ENCODE results near the gene ULK1. TPM values are rescaled to one million over a fixed set of nuclear protein-coding genes. Genes with fewer than 3 reads are reported as not detected.

ULK1 gene
- polyA plus RNA-seq, 1 donor (not counting 4 experiments of a cell fraction or from before 2014, with no cell fraction given), result 2.3 TPM

DNA sequence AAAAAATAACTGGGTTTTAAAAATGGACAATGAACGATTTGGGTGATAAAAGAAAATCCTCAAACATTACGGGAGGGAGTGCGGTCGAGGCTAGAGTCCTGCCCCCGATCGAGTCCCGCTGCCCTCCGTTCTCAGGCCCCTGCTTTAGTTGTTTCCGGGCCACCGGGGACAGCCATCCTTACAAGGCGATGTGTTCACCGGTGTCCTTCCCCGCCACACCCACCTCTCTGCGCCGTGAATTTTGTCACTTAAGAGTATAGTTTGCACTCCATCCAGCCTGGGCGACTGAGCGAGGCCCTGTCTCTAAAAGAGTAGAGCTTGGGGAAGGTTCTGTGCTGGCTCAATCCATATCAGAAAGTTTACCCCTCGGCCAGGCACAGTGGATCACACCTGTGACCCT is 2.9 kb downstream of the ULK1 start:
- no peak overlapping the region for H3K4me3 ChIP-seq (ENCODE audit: control insufficient read depth in 2 of 3, extremely low read depth in 1 of 3, insufficient read depth in 2 of 3, low read depth in 1 of 3, low read length in 3 of 3)
- no peaks in the 10 kb centered on the region for H3K36me3 ChIP-seq (ENCODE audit: control insufficient read depth in 2 of 2, extremely low read depth in 1 of 2, insufficient read depth in 2 of 2, low read length in 2 of 2)
- H3K27ac ChIP-seq (ENCODE audit: control insufficient read depth, insufficient read depth, low read length), result no peak overlapping the region
- H3K9me3 ChIP-seq (ENCODE audit: control insufficient read depth, low read depth, low read length), result no peaks in the 10 kb centered on the region
- H3K4me1 ChIP-seq (ENCODE audit: control insufficient read depth, extremely low read depth, insufficient read depth, low read length), result peaks cover 19% of the 10 kb centered on the region
- no peak overlapping the region for H3K4me2 ChIP-seq (ENCODE audit: control insufficient read depth, extremely low read depth, insufficient read depth, low read depth, low read length)
- FAIRE-seq (no peak), DNase-seq (ENCODE audit: low read depth, low spot score) (no peak)
- no peak overlapping the region for H3K9ac ChIP-seq (ENCODE audit: control insufficient read depth, extremely low read depth, insufficient read depth, low read length)
- peaks cover 3% of the 10 kb centered on the region for H4K20me1 ChIP-seq (ENCODE audit: control insufficient read depth, extremely low read depth, insufficient read depth, low read length)
- no peaks in the 10 kb centered on the region for H3K79me2 ChIP-seq (ENCODE audit: control insufficient read depth, insufficient read depth, low read length)
- H3K27me3 ChIP-seq (ENCODE audit: control insufficient read depth, extremely low read depth, insufficient read depth, low read length), result no peaks in the 10 kb centered on the region
- TF ChIP-seq EZH2 (IDR thresholded peaks at IDR 0.05; ENCODE audit: low read length), result no peak
- TF ChIP-seq, protein P1, sequence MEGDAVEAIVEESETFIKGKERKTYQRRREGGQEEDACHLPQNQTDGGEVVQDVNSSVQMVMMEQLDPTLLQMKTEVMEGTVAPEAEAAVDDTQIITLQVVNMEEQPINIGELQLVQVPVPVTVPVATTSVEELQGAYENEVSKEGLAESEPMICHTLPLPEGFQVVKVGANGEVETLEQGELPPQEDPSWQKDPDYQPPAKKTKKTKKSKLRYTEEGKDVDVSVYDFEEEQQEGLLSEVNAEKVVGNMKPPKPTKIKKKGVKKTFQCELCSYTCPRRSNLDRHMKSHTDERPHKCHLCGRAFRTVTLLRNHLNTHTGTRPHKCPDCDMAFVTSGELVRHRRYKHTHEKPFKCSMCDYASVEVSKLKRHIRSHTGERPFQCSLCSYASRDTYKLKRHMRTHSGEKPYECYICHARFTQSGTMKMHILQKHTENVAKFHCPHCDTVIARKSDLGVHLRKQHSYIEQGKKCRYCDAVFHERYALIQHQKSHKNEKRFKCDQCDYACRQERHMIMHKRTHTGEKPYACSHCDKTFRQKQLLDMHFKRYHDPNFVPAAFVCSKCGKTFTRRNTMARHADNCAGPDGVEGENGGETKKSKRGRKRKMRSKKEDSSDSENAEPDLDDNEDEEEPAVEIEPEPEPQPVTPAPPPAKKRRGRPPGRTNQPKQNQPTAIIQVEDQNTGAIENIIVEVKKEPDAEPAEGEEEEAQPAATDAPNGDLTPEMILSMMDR (optimal IDR thresholded peaks at IDR 0.05 in 1 of 3, IDR thresholded peaks at IDR 0.05 in 1 of 3, conservative IDR thresholded peaks at IDR 0.05 in 1 of 3; ENCODE audit: extremely low read depth in 1 of 3, insufficient read depth in 2 of 3, low read length in 3 of 3), result no peak
- no peaks in the 10 kb centered on the region for H3K9me1 ChIP-seq (ENCODE audit: control insufficient read depth, extremely low read depth, insufficient read depth, low read length)
- H2AFZ ChIP-seq (ENCODE audit: control insufficient read depth, low read length), result no peak overlapping the region
- dilution Hi-C loops (cut with MboI; ENCODE audit: extremely low pct_ligation_motif_present, low sequenced_read_pairs), result no loop called here

DNA sequence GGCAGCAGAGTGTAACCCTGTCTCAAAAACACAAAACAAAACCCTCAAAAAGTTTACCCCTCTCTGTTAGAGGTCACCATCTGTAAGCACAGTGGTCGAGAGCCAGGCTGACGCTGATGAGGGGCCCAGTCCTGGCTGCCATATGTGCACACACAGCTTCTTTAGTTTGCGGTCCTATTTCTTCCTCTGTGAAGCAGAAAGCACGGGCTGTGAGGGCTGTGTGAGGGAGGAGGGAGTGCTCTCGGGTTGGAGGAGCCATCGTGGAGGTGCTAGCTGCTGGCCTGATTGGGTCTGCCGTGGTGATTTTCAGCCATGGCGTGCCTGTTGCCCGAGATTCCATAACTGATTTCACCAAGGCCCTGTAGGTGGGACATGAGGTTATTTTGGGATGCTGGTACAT is 3.5 kb downstream of the ULK1 start:
- Histone ChIP-seq H3K4me1 (ENCODE audit: control insufficient read depth, extremely low read depth, insufficient read depth, low read length) (peaks cover 19% of the 10 kb centered on the region), H3K27me3 (ENCODE audit: control insufficient read depth, extremely low read depth, insufficient read depth, low read length) (no peaks in the 10 kb centered on the region), H4K20me1 (ENCODE audit: control insufficient read depth, extremely low read depth, insufficient read depth, low read length) (peaks cover 3% of the 10 kb centered on the region), H3K9me3 (ENCODE audit: control insufficient read depth, low read depth, low read length) (no peaks in the 10 kb centered on the region), H2AFZ (ENCODE audit: control insufficient read depth, low read length) (no peak overlapping the region), H3K9me1 (ENCODE audit: control insufficient read depth, extremely low read depth, insufficient read depth, low read length) (no peaks in the 10 kb centered on the region), H3K9ac (ENCODE audit: control insufficient read depth, extremely low read depth, insufficient read depth, low read length) (no peak overlapping the region), H3K36me3 (ENCODE audit: control insufficient read depth in 2 of 2, extremely low read depth in 1 of 2, insufficient read depth in 2 of 2, low read length in 2 of 2) (no peaks in the 10 kb centered on the region), H3K79me2 (ENCODE audit: control insufficient read depth, insufficient read depth, low read length) (no peaks in the 10 kb centered on the region), H3K4me3 (ENCODE audit: control insufficient read depth in 2 of 3, extremely low read depth in 1 of 3, insufficient read depth in 2 of 3, low read depth in 1 of 3, low read length in 3 of 3) (no peak overlapping the region), H3K27ac (ENCODE audit: control insufficient read depth, insufficient read depth, low read length) (no peak overlapping the region), H3K4me2 (ENCODE audit: control insufficient read depth, extremely low read depth, insufficient read depth, low read depth, low read length) (no peak overlapping the region)
- TF ChIP-seq, protein P1 (optimal IDR thresholded peaks at IDR 0.05 in 1 of 3, IDR thresholded peaks at IDR 0.05 in 1 of 3, conservative IDR thresholded peaks at IDR 0.05 in 1 of 3; ENCODE audit: extremely low read depth in 1 of 3, insufficient read depth in 2 of 3, low read length in 3 of 3), result no peak
- TF ChIP-seq EZH2 (IDR thresholded peaks at IDR 0.05; ENCODE audit: low read length), result no peak
- dilution Hi-C loops (cut with MboI; ENCODE audit: extremely low pct_ligation_motif_present, low sequenced_read_pairs), result no loop called here
- DNase-seq (ENCODE audit: low read depth, low spot score) (no peak), FAIRE-seq (no peak)
